ENCODE data around the gene TRPM6.
"Not testable (repeated sequence)": the region's sequence is repeated elsewhere in the genome, so short reads cannot be mapped to it uniquely, and the experiment has no call there.

Gene TRPM6

GRCh38 chr9:74910036-74910435 is 22.3 kb upstream of the TRPM6 start:
- H3K9ac ChIP-seq = no peak overlapping the region
- H2AFZ ChIP-seq = no peak overlapping the region
- H3K9me3 ChIP-seq (ENCODE audit: control insufficient read depth, low read length) = no peaks in the 10 kb centered on the region
- H3K27me3 ChIP-seq (ENCODE audit: control insufficient read depth, insufficient read depth, low read length) = no peaks in the 10 kb centered on the region
- no peaks in the 10 kb centered on the region for H3K79me2 ChIP-seq
- TF ChIP-seq, protein P1, sequence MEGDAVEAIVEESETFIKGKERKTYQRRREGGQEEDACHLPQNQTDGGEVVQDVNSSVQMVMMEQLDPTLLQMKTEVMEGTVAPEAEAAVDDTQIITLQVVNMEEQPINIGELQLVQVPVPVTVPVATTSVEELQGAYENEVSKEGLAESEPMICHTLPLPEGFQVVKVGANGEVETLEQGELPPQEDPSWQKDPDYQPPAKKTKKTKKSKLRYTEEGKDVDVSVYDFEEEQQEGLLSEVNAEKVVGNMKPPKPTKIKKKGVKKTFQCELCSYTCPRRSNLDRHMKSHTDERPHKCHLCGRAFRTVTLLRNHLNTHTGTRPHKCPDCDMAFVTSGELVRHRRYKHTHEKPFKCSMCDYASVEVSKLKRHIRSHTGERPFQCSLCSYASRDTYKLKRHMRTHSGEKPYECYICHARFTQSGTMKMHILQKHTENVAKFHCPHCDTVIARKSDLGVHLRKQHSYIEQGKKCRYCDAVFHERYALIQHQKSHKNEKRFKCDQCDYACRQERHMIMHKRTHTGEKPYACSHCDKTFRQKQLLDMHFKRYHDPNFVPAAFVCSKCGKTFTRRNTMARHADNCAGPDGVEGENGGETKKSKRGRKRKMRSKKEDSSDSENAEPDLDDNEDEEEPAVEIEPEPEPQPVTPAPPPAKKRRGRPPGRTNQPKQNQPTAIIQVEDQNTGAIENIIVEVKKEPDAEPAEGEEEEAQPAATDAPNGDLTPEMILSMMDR (IDR thresholded peaks at IDR 0.05) = no peak
- H3K27ac ChIP-seq = no peak overlapping the region
- H3K4me2 ChIP-seq (ENCODE audit: low read length) = no peak overlapping the region
- H3K36me3 ChIP-seq (ENCODE audit: control insufficient read depth, insufficient read depth, low read length) = no peaks in the 10 kb centered on the region
- H3K4me3 ChIP-seq (ENCODE audit: low read depth, low read length) = no peak overlapping the region
- no peaks in the 10 kb centered on the region for H3K4me1 ChIP-seq

DNA sequence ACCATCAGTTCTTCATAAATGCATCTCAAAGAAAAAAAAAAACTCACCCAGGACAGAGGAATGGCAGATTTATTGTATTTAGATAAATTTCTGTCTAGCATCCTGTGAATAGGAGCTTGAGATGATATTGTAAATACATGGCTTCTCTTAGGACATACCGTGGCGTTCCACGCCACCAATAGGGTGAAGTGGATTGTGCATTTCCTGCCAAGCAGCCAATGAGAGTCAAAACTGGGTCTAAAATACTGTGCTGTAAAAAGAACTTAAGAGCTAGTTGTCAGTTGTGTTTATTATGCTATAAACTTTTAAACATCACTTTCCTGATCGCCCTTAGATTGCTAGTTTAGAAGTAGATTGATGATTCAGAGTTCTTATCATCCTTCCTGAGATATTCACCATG is 20.9 kb upstream of the TRPM6 start:
- no peak overlapping the region for H3K27ac ChIP-seq
- H3K27me3 ChIP-seq (ENCODE audit: control insufficient read depth, insufficient read depth, low read length) = no peaks in the 10 kb centered on the region
- no peak overlapping the region for H3K4me2 ChIP-seq (ENCODE audit: low read length)
- H3K79me2 ChIP-seq = no peaks in the 10 kb centered on the region
- TF ChIP-seq, protein P1 (IDR thresholded peaks at IDR 0.05) = no peak
- no peak overlapping the region for H3K9ac ChIP-seq
- H3K4me3 ChIP-seq (ENCODE audit: low read depth, low read length) = no peak overlapping the region
- no peak overlapping the region for H2AFZ ChIP-seq
- H3K4me1 ChIP-seq = no peaks in the 10 kb centered on the region
- H3K36me3 ChIP-seq (ENCODE audit: control insufficient read depth, insufficient read depth, low read length) = no peaks in the 10 kb centered on the region
- H3K9me3 ChIP-seq (ENCODE audit: control insufficient read depth, low read length) = no peaks in the 10 kb centered on the region

- no peaks in the 10 kb centered on the region for H3K4me1 ChIP-seq
- H3K9me3 ChIP-seq (ENCODE audit: control insufficient read depth, low read length) = no peaks in the 10 kb centered on the region
- H2AFZ ChIP-seq = no peak overlapping the region
- H3K36me3 ChIP-seq (ENCODE audit: control insufficient read depth, insufficient read depth, low read length) = no peaks in the 10 kb centered on the region
- H3K9ac ChIP-seq = no peak overlapping the region
- H3K79me2 ChIP-seq = no peaks in the 10 kb centered on the region
- H3K27ac ChIP-seq = no peak overlapping the region
- H3K4me3 ChIP-seq (ENCODE audit: low read depth, low read length) = no peak overlapping the region
- TF ChIP-seq, protein P1 (IDR thresholded peaks at IDR 0.05) = no peak
- H3K4me2 ChIP-seq (ENCODE audit: low read length) = no peak overlapping the region
- H3K27me3 ChIP-seq (ENCODE audit: control insufficient read depth, insufficient read depth, low read length) = no peaks in the 10 kb centered on the region
Measured at GRCh38 chr9:74907085-74907484, 19.4 kb upstream of the TRPM6 start.

DNA sequence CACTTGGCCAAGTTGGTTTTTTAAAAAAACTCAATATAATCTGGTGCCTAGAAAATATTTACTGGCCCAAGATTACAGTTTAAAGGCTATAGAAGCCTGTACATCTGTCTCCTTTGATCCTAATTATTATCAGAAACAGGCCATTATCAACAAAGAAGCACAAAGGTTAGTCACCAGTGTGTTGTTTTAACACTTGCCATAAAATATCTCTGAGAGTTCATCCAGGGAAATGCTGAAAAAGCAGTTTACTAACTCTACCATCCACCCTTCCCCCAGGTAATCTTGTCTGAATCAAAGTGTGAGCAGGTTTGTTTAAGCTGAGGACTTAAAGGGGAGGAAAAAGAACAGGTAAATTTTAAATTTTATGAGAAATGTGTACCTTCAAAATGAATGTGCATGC is 13.3 kb upstream of the TRPM6 start:
- Histone ChIP-seq H3K27me3 (ENCODE audit: control insufficient read depth, insufficient read depth, low read length) (no peaks in the 10 kb centered on the region), H3K4me1 (no peaks in the 10 kb centered on the region)
- TF ChIP-seq, protein P1 (IDR thresholded peaks at IDR 0.05) = no peak

DNA sequence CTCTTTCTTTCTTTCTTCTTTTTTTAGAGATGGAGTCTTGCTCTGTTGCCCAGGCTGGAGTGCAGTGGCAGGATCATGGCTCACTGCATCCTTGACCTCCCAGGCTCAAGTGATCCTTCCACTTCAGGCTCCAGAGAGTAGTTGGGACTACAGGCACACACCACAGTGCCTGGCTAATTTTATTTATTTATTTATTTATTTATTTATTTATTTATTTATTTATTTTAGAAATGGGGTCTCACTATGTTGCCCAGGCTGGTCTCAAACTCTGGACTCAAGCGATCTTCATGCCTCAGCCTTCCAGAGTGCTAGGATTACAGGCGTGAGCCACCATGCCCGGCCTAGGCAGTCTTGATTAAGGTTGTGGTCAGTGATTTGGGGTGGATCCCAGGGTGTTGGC is 728 bp upstream of the TRPM6 start:
- H3K9me3 ChIP-seq (ENCODE audit: control insufficient read depth, low read length); H2AFZ ChIP-seq; H3K36me3 ChIP-seq (ENCODE audit: control insufficient read depth, insufficient read depth, low read length); H3K4me2 ChIP-seq (ENCODE audit: low read length); H3K4me1 ChIP-seq; H3K9ac ChIP-seq; H3K79me2 ChIP-seq; H3K27ac ChIP-seq; H3K4me3 ChIP-seq (ENCODE audit: low read depth, low read length); H3K27me3 ChIP-seq (ENCODE audit: control insufficient read depth, insufficient read depth, low read length): not testable (repeated sequence)

More for the DNA sequence above, 13.3 kb upstream of the TRPM6 start:
- Histone ChIP-seq H3K9ac (no peak overlapping the region), H3K9me3 (ENCODE audit: control insufficient read depth, low read length) (no peaks in the 10 kb centered on the region), H3K27ac (no peak overlapping the region), H2AFZ (no peak overlapping the region), H3K36me3 (ENCODE audit: control insufficient read depth, insufficient read depth, low read length) (no peaks in the 10 kb centered on the region), H3K79me2 (no peaks in the 10 kb centered on the region), H3K4me2 (ENCODE audit: low read length) (no peak overlapping the region), H3K4me3 (ENCODE audit: low read depth, low read length) (no peak overlapping the region)
